ENCODE measurements around the gene KBTBD7. TPM values are rescaled to one million over a fixed set of nuclear protein-coding genes. Genes with fewer than 3 reads are reported as not detected.

The KBTBD7 gene, protein sequence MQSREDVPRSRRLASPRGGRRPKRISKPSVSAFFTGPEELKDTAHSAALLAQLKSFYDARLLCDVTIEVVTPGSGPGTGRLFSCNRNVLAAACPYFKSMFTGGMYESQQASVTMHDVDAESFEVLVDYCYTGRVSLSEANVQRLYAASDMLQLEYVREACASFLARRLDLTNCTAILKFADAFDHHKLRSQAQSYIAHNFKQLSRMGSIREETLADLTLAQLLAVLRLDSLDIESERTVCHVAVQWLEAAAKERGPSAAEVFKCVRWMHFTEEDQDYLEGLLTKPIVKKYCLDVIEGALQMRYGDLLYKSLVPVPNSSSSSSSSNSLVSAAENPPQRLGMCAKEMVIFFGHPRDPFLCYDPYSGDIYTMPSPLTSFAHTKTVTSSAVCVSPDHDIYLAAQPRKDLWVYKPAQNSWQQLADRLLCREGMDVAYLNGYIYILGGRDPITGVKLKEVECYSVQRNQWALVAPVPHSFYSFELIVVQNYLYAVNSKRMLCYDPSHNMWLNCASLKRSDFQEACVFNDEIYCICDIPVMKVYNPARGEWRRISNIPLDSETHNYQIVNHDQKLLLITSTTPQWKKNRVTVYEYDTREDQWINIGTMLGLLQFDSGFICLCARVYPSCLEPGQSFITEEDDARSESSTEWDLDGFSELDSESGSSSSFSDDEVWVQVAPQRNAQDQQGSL
- 1 to 10 TPM; 1.6 to 2.5 (median 2.0) TPM for polyA plus RNA-seq

- H3K27ac ChIP-seq (ENCODE audit: low read depth, low read length), result peak within 1 kb of the TSS; percentile 72
- WGBS, 3 donors, result 3 to 11% (median 10%) methylated on average over 61 to 66 of the region's 66 CpGs
Measured at GRCh38 chr13:41193919-41194824, at the start of gene KBTBD7. Gene KBTBD7 (minus strand): TSS chr13:41194569. CDS start chr13:41194257, 312 bp downstream.

DNA sequence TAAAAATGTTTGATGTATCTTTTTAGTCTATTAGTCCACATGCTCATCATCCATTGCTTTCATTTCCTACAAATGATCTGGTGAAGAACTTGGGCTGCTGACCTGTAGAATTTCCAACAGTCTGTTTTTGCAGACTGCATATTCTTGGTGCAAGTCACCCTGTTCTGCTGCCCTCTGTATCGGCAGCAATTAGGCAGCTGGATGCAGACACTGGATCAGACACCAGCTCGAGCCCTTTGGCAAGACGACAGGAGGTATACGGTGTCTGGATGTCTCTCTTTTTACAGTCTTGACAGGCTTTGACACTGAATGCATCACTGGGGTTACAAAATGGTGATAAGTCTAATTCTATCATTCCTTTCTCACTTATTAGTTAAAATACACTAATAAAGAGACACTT, 47.3 kb upstream of the KBTBD7 start:
- WGBS, 3 donors, result 88 to 95% (median 93%) methylated on average over 4 of the region's 4 CpGs
- H3K27ac ChIP-seq (ENCODE audit: low read depth, low read length), result no peak overlapping the region

GRCh38 chr13:41236369-41236768, 42.0 kb upstream of the KBTBD7 start:
- 18 to 95% (median 95%) methylated on average over 1 of the region's 1 CpG for WGBS, 3 donors
- no peak overlapping the region for H3K27ac ChIP-seq (ENCODE audit: low read depth, low read length)

GRCh38 chr13:41232578-41233480, 38.5 kb upstream of the KBTBD7 start:
- WGBS, 3 donors, result 66 to 90% (median 89%) methylated on average over 4 of the region's 4 CpGs
- H3K27ac ChIP-seq (ENCODE audit: low read depth, low read length), result no peak overlapping the region

DNA sequence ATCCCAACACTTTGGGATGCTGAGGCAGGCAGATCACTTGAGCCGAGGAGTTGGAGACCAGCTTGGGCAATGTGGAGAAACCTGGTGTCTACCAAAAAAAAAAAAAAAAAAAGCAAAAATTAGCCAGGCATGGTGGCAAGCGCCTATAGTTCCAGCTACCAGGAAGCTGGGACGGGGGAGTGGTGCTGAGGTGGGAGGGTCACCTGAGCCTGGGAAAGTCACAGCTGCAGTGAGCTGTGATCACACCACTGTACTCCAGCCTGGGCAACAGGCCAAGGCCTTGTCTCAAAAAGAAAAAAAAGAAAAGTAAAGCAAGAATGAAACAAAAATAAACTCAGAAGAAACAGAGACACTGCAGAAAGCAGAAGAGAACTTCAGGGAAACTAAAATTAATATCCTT, 37.4 kb upstream of the KBTBD7 start:
- H3K27ac ChIP-seq (ENCODE audit: low read depth, low read length), result no peak overlapping the region
- 51 to 91% (median 80%) methylated on average over 3 of the region's 3 CpGs for WGBS, 3 donors

- WGBS, 3 donors, result 64 to 91% (median 86%) methylated on average over 2 of the region's 2 CpGs
- H3K27ac ChIP-seq (ENCODE audit: low read depth, low read length), result no peak overlapping the region
Measured at GRCh38 chr13:41231025-41231677, 36.8 kb upstream of the KBTBD7 start.

DNA sequence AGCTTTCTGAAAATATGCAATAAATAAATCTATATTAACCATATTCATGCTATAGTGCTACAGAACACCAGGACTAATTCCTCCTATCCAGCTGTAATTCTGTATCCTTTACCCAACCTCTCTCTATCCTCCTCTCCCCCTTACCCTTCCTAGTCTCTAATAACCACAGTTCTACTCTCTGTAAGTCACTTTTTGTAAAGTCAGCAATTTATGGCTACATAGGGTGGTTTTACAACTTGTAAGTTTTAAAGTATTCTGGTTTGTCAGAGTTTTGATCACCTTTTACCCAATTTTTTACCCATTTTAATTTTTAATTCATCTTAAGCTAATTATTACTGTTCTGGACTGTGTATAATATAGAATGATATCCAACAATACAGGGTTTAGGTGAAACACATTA, 35.0 kb upstream of the KBTBD7 start:
- no peak overlapping the region for H3K27ac ChIP-seq (ENCODE audit: low read depth, low read length)

DNA sequence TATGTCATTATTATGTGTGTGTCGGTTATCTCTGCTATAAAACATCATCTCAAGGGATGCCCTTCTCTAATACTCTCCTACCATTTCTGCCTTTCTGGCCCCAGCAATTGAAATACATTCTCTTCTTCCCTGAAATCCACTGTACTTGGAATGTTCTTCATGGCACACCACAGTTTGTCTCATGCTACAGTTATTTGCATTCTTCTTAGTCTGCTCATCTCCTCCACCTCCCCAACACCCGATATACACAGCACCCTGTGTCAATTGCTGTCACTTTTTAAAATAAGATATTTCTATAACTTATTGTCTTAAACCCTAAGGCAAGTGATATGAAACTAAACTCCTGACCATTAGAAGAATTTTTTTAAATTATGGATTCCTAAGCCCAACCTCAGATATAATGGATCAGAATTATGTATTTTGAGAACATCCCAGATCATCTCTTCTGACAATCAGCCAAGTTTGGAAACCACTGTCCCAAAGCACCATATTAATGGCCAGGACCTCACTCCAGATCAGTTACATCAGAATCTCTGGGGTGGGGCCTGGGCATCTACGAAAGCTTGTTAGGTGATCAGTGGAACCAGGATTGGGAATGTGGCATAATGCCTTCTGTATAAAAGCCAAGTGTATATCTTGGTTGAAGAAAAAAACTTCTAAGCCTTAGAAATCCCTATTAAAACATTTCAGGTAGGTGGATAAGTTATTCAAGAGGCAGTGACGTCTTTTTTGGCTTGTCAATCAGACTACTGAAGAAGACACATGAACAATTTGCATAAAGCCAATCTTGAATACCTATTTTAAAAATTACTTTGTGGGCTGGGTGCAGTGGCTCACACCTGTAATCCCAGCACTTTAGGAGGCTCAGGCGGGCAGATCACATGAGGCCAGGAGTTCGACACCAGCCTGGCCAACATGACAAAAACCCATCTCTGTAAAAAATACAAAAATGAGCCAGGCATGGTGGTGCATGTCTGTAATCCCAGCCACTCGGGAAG, 30.0 kb upstream of the KBTBD7 start:
- 80 to 94% (median 87%) methylated on average over 7 of the region's 7 CpGs for WGBS, 3 donors
- no peak overlapping the region for H3K27ac ChIP-seq (ENCODE audit: low read depth, low read length)

GRCh38 chr13:41222259-41222852, 28.0 kb upstream of the KBTBD7 start:
- H3K27ac ChIP-seq (ENCODE audit: low read depth, low read length), result no peak overlapping the region
- WGBS, 3 donors, result 42 to 60% (median 56%) methylated on average over 6 of the region's 6 CpGs

DNA sequence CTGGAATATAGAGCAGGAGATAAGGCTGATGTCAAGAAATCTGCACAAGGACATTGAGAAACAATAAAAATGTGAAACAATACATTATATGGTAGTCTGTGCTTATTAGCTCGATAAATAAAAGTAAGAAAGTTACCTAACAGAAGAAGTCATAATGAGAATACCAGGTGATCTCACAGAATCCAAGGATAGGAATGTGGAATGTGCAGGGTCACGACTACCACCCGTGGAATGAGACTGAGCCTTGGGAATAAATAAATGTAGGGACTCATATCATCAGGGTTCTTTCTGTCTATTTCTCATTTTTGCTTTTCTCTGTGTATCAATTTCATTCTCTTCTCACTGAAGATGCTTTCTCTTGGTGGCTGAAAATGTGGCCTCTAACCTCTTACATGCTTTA, 26.0 kb upstream of the KBTBD7 start:
- H3K27ac ChIP-seq (ENCODE audit: low read depth, low read length), result no peak overlapping the region
- WGBS, 3 donors, result 88 to 93% (median 91%) methylated on average over 3 of the region's 3 CpGs

GRCh38 chr13:41216160-41216559, 21.8 kb upstream of the KBTBD7 start:
- no peak overlapping the region for H3K27ac ChIP-seq (ENCODE audit: low read depth, low read length)

DNA sequence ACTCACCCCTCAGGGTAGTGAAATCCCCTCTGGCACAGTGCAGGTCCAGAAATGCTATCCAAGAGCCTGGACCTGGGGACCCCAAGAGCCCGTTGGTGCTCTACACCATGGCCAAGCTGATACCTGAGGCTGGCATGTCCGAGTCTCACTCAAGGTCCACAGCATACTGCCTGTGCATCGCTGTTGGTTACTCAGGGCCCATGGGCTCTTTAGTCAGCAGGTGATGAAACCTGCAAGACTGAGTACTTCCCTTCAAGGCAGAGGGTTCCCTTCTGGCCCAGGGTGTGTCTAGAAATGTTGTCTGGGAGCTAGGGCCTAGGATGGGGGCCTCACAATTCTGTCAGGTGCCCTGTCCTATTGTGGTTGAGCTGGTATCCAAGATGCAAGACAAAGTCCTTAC, 19.6 kb upstream of the KBTBD7 start:
- WGBS, 3 donors, result 52 to 98% (median 76%) methylated on average over 3 of the region's 3 CpGs
- no peak overlapping the region for H3K27ac ChIP-seq (ENCODE audit: low read depth, low read length)

- WGBS, 3 donors, result 88 to 91% (median 89%) methylated on average over 3 of the region's 3 CpGs
- H3K27ac ChIP-seq (ENCODE audit: low read depth, low read length), result no peak overlapping the region
Measured at GRCh38 chr13:41213316-41213715, 18.9 kb upstream of the KBTBD7 start.

DNA sequence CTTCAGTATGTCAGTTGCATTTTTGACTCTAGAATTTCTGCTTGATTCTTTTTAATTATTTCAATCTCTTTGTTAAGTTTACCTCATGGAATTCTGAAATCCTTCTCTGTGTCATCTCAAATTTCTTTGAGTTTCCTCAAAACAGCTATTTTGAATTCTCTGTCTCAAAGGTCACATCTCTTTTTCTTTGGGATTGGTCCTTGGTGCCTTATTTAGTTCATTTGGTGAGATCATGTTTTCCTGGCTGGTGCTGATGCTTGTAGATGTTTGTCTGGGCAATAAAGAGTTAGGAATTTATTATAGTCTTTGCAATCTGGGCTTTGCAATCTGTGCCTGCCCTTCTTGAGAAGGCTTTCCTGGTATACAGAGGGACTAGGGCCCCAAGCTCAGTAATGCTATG, 18.5 kb upstream of the KBTBD7 start:
- H3K27ac ChIP-seq (ENCODE audit: low read depth, low read length), result no peak overlapping the region

DNA sequence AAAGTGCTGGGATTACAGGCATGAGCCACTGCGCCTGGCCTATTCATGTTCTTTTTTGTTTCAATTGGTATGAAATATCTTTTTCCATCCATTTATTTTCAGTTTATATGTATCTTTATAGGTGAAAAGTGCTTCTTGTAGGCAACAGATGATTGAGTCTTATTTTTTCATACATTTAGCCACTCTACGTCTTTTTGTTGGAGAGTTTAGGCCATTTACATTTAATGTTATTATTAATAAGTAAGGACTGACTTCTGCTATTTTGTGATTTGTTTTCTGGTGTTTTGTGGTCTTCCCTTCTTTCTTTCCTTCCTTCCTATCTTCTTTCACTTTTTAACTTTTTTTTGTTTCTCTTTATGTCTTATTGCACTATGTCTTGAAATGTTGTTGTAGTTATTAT, 16.7 kb upstream of the KBTBD7 start:
- no peak overlapping the region for H3K27ac ChIP-seq (ENCODE audit: low read depth, low read length)
- WGBS, 3 donors, result 98 to 100% (median 99%) methylated on average over 2 of the region's 2 CpGs

- H3K27ac ChIP-seq (ENCODE audit: low read depth, low read length), result no peak overlapping the region
Measured at GRCh38 chr13:41206467-41206866, 12.1 kb upstream of the KBTBD7 start.

Data from adipose tissue (tissue), 3 donors.